Mucosa of stomach (tissue), 1 donor: Measurements from ENCODE around the gene ELOVL2.

Source experiments
- H3K27me3 ChIP-seq: one replicate; pipeline ENCODE4 v1.7.0; 2013; ENCODE audit warnings: mild to moderate bottlenecking, low read length; ENCODE audit not compliant: control insufficient read depth, insufficient read depth
- H3K36me3 ChIP-seq: one replicate; pipeline ENCODE4 v1.7.0; 2013; ENCODE audit warnings: low read length; ENCODE audit not compliant: control insufficient read depth, insufficient read depth
- H3K4me1 ChIP-seq: one replicate; pipeline ENCODE4 v1.7.0; 2013; ENCODE audit warnings: mild to moderate bottlenecking, low read length; ENCODE audit not compliant: control insufficient read depth, insufficient read depth
- H3K4me3 ChIP-seq: one replicate; pipeline ENCODE4 v1.7.0; 2013; ENCODE audit warnings: low read length
- H3K9ac ChIP-seq: one replicate; pipeline ENCODE4 v1.7.0; 2013; ENCODE audit warnings: mild to moderate bottlenecking, low read length, moderate library complexity
- H3K9me3 ChIP-seq: one replicate; pipeline ENCODE4 v1.7.0; 2013; ENCODE audit warnings: mild to moderate bottlenecking, low read length, moderate library complexity; ENCODE audit not compliant: control insufficient read depth
- donor health status: Pancreatic carcinoma.

The ELOVL2 gene

DNA sequence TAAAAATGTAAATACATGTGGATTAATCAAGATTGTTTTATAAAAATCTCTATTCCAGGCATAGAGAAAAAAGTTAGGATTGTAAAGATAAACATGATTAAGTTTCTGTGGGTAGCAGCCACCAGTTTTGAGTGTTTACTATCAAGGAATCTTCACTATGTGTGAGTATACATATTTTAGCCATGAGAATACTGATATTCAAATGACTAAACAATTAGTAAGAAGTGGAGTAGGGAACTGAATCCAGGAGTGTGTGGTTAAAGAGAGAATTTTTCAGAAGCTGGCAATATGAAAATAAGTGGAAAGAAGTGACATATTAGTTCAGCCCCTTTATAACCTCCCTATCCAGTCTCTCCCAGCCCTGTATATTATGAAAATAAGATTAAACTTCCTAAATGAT lies 10.3 kb downstream of the ELOVL2 start:
- Histone ChIP-seq H3K4me3 (no peak overlapping the region), H3K27me3 (peaks cover 4% of the 10 kb centered on the region), H3K36me3 (no peaks in the 10 kb centered on the region), H3K4me1 (no peaks in the 10 kb centered on the region), H3K9ac (no peak overlapping the region), H3K9me3 (no peaks in the 10 kb centered on the region)

DNA sequence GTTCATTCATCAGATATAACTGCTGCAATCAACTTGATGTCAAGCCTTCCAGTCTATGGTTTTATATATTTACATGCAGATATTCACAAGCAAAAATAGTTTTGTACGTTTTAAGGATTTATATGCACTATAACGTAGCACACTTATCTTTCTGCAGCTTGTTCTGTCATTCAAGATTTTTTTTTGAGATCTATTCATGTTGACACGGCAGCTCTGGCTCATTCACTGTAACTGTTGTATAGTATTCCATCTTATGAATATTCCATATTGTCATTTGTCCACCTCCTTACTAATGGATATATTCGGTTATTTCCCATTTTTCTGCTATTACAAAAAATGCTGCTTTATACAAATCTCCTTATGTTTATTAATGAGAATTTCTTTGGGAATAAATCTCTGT lies 13.2 kb downstream of the ELOVL2 start:
- no peak overlapping the region for H3K4me3 ChIP-seq
- no peak overlapping the region for H3K9ac ChIP-seq
- H3K36me3 ChIP-seq: no peaks in the 10 kb centered on the region
- H3K9me3 ChIP-seq: no peaks in the 10 kb centered on the region
- H3K27me3 ChIP-seq: peaks cover 6% of the 10 kb centered on the region
- no peaks in the 10 kb centered on the region for H3K4me1 ChIP-seq

DNA sequence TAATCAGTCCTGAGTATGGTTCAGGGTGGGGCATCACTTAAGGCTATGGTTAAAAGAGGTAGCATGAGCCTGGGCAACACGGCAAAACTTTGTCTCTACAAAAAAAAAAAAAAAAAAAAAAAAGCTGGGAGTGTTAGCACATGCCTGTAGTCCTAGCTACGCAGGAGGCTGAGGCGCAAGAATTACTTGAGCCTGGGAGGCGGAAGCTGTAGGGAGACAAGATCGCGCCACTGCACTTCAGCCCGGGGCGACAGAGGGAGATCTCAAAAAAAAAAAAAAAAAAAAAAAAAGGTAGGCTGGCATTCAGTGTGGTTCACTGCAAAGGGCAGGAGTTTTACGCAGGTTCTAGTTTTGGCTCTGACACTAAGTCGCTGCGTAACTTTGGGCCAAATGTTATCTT lies 15.1 kb downstream of the ELOVL2 start:
- H3K9ac ChIP-seq: no peak overlapping the region
- no peaks in the 10 kb centered on the region for H3K36me3 ChIP-seq
- H3K27me3 ChIP-seq: peaks cover 7% of the 10 kb centered on the region
- no peak overlapping the region for H3K4me3 ChIP-seq
- H3K9me3 ChIP-seq: no peaks in the 10 kb centered on the region
- no peaks in the 10 kb centered on the region for H3K4me1 ChIP-seq

DNA sequence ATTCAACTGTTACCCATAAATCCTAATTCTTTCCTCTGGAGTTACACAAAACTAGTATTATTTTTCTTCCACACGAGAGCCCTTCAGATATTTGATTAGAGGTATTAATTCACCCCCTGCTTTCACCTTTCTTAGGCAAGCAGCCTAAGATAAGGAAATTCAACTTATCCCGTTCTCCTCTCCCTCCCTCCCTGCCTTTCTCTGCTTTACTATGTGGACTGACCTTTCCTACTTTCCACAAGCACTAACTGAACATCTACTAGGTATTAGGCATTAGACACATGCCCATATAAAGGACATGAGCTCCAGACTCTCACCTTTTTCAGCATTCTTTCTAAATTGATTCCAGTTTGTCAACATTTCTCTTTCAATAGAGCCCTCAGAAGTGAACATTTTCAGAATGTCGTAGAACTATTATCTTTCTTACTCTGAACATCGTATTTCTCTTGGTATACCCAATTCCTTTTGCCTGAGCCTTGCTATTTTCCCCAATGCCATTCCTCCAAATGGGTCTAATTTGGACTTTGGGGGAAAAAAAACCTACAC lies 16.5 kb downstream of the ELOVL2 start:
- Histone ChIP-seq H3K9ac (no peak overlapping the region), H3K9me3 (no peaks in the 10 kb centered on the region)

DNA sequence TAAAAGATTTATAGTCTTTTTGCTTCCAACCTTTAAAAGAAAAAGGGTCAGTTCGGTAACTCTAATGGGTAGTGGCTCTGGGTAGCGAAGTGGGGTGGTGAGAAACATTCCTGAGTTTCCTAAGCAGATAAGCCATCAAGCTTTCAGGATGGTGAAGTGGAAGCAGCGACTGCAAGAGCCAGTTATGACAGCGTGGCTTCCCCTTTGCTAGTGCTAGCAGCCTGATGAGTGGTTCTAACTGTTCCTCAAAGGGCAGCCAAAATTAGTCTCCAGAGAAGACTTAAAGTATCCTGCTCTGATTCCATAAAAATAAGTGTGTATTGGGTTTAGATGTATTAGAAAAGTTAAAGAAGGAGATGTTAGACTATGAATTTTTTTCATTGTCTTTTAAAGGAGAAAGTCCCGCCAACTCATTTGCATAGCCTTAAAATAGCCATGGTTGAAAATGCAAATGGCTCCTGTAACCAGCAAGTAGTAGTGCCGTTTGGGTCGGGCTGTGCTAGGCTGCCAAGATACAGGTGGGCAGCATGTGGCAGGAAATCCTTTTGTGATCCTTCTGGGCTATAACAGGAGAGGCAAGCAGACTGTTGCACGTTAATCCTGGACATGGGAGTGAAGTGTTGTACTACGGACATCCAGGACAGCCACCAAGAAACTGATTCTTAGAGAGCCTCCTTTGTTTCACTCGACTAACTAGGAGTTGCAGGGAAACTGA lies 18.0 kb downstream of the ELOVL2 start:
- peaks cover 7% of the 10 kb centered on the region for H3K27me3 ChIP-seq
- no peaks in the 10 kb centered on the region for H3K4me1 ChIP-seq
- H3K36me3 ChIP-seq: no peaks in the 10 kb centered on the region
- H3K4me3 ChIP-seq: no peak overlapping the region
- no peaks in the 10 kb centered on the region for H3K9me3 ChIP-seq
- H3K9ac ChIP-seq: no peak overlapping the region

More for the DNA sequence above, 16.5 kb downstream of the ELOVL2 start:
- Histone ChIP-seq H3K27me3 (peaks cover 7% of the 10 kb centered on the region), H3K4me3 (no peak overlapping the region), H3K36me3 (no peaks in the 10 kb centered on the region), H3K4me1 (no peaks in the 10 kb centered on the region)

DNA sequence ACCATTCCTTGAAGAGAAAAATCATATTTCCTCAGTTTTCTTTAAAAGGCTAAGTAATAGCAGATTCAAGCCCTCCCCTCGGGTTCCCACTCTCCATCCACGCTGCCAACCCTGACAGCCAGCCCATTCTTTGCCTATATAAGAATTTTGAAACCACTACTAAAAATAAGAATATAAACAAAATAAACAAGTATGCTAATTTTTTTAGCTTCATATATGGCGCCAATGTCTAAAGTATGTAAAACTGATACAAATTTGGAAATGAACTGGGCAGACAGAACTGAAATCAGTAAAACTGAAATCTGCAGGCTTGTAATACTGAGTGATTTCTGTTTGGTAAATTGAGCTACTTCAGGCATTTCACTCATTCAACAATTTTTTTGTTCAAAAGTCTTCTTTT lies 19.0 kb downstream of the ELOVL2 start:
- peaks cover 7% of the 10 kb centered on the region for H3K27me3 ChIP-seq
- no peak overlapping the region for H3K4me3 ChIP-seq
- no peak overlapping the region for H3K9ac ChIP-seq
- no peaks in the 10 kb centered on the region for H3K4me1 ChIP-seq
- H3K36me3 ChIP-seq: no peaks in the 10 kb centered on the region
- H3K9me3 ChIP-seq: no peaks in the 10 kb centered on the region

DNA sequence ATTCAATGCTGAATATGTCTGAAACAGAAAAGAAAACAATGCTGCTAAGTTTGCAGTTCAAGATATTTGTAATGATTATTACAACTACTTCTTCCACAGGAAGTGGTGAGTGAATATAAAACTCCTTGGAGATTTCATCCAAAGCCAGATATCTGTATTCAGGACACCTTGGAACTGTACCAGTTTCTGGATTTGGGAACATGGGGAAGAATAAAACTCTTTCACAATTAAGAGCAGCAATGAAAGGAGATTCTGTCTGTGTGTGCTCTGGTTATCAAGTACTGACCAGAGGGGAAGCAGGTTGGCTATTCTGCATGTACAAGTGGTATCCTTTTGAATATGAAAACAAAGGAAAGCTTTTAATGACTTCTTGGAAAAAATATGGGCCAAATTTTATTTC lies 21.1 kb downstream of the ELOVL2 start:
- H3K4me1 ChIP-seq: no peaks in the 10 kb centered on the region

DNA sequence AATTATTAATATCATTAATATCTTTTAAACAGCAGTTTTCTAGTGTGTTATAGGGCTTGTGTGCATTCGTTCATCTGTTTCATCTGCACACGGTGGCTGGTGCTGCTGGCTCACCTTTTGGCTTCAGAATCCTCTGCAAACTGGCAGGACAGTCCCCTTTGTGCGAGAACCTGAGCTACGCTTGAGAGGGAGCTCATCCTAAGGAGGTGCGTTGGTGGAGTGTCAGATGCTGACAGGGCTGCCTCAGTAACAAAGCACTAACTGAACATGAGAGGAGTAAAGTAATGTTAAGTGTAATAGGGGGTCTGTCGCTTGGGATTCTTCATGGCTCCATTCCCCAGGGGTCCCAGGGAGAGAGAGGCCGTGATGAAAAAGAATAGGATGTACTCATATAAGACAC lies 22.4 kb downstream of the ELOVL2 start:
- Histone ChIP-seq H3K36me3 (no peaks in the 10 kb centered on the region), H3K9ac (no peak overlapping the region), H3K4me1 (no peaks in the 10 kb centered on the region), H3K9me3 (no peaks in the 10 kb centered on the region), H3K27me3 (peaks cover 7% of the 10 kb centered on the region), H3K4me3 (no peak overlapping the region)

More for the DNA sequence above, 21.1 kb downstream of the ELOVL2 start:
- H3K9ac ChIP-seq: no peak overlapping the region
- no peak overlapping the region for H3K4me3 ChIP-seq
- no peaks in the 10 kb centered on the region for H3K36me3 ChIP-seq
- no peaks in the 10 kb centered on the region for H3K9me3 ChIP-seq
- peaks cover 7% of the 10 kb centered on the region for H3K27me3 ChIP-seq

DNA sequence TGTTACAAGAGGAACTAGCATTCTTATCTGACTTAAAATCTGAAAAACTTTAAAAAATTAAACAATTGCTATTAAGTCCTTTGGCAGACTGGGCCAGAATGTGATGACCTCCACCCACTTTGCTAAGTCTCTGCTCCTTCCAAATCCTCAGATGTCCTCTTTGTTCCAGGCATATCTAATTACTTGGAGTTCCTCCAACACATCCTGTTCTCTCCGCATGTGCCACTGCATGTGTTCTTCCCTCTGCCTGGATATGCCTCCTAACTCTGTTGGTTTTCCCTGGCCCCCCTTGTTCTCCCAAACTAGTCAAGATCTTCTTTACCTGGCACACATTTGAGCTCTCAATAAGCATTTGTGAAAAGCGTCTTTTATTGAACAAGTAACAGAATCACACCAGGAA lies 23.1 kb downstream of the ELOVL2 start:
- H3K4me1 ChIP-seq: no peaks in the 10 kb centered on the region
- H3K4me3 ChIP-seq: no peak overlapping the region
- no peaks in the 10 kb centered on the region for H3K36me3 ChIP-seq
- no peaks in the 10 kb centered on the region for H3K9me3 ChIP-seq
- no peak overlapping the region for H3K9ac ChIP-seq
- peaks cover 2% of the 10 kb centered on the region for H3K27me3 ChIP-seq

DNA sequence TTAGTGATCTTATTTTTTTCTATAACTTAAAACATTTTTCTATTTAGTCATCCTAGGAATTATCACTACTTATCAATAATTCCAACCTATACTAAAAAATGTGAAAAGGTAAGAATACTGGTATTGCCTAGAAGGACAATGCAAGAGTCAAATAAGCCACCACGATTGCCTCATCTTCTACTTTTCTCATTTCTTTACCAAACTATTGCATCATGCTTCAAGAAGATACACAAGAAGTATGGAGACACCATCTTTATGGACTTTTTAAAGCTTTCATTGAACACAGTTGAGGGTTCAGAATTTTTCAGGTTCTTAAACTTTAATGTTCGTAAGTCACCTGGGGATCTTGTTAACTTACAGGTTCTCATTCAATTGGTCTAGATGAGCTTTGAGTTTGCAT lies 25.9 kb downstream of the ELOVL2 start:
- Histone ChIP-seq H3K9ac (no peak overlapping the region), H3K4me1 (no peaks in the 10 kb centered on the region), H3K9me3 (no peaks in the 10 kb centered on the region), H3K36me3 (no peaks in the 10 kb centered on the region), H3K27me3 (no peaks in the 10 kb centered on the region), H3K4me3 (no peak overlapping the region)

DNA sequence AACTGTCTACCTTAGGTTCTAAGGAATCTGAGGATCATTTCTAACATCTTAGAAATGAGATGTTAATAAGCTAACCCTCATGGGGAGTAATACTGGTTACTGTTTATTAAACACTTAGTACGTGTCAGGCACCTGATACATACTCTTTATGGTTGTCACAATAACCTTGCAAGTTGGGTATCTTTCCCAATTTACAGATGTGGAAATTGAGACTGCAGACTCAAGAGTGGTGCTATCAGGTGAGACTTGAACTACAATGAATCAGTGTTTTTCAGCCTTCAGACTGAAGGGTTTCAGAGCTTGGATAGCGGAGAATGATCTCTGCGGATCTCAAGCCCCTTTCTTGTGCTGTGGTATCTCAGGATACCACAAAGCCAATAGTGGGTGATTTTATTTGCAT lies 27.0 kb downstream of the ELOVL2 start:
- Histone ChIP-seq H3K4me1 (no peaks in the 10 kb centered on the region), H3K4me3 (no peak overlapping the region), H3K27me3 (no peaks in the 10 kb centered on the region), H3K36me3 (no peaks in the 10 kb centered on the region), H3K9ac (no peak overlapping the region), H3K9me3 (no peaks in the 10 kb centered on the region)

DNA sequence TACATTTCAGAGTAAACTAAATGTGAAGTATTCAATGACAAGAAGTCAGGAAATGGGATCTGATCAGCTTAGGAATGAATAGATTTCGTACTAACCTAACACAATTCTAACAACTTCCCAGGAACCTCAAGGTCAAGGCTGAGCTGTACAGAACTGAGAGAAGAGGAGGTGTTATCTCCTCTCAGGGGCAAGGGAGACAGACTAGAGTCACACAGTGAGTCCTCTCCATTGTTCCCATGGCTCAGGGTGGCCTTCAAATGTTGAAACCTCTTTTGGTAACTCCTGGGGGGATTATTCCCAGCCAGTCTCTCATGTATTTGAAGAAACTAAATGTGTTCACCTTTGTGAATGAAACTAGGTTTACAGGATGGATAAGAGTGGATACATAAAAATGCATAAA lies 27.7 kb downstream of the ELOVL2 start:
- Histone ChIP-seq H3K9me3 (no peaks in the 10 kb centered on the region), H3K27me3 (no peaks in the 10 kb centered on the region), H3K4me1 (peaks cover 6% of the 10 kb centered on the region), H3K9ac (no peak overlapping the region), H3K4me3 (no peak overlapping the region), H3K36me3 (no peaks in the 10 kb centered on the region)

DNA sequence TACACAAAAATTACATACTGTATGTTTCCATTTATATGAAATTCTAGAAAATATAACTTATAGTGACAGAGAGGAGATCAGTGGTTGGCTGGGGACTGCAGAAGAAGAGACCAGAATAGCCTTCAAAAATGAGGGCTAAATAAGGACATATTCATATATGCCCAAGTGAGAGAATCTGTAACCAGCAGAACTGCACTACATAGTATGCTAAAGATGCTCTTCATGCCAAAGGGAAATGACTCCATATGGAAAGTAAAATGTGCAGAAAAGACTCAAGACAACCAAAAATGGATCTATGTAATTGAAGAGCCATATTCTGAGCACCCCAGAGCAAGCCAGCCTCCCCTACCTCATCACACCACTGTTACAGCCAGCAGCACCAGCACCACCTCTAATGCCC lies 29.0 kb downstream of the ELOVL2 start:
- Histone ChIP-seq H3K4me3 (no peak overlapping the region), H3K27me3 (peaks cover 4% of the 10 kb centered on the region), H3K36me3 (no peaks in the 10 kb centered on the region), H3K9ac (no peak overlapping the region), H3K9me3 (no peaks in the 10 kb centered on the region), H3K4me1 (peaks cover 6% of the 10 kb centered on the region)
